Nephron (organoid): ENCODE measurements around the gene ROBO2.

Experiments used
- H3K27ac Mint-ChIP-seq, 3 experiments: 2 replicates each; pipeline ENCODE4 v1.8.0; 2020; ENCODE audit warnings: mixed read lengths in 3 of 3, mild to moderate bottlenecking in 2 of 3, moderate library complexity in 1 of 3
- H3K27me3 Mint-ChIP-seq: 2 replicates; pipeline ENCODE4 v1.8.0; 2021; ENCODE audit warnings: low read depth, mild to moderate bottlenecking, moderate library complexity, mixed read lengths
- H3K36me3 Mint-ChIP-seq: 2 replicates; pipeline ENCODE4 v1.8.0; 2020; ENCODE audit warnings: low read depth, mixed read lengths
- H3K4me1 Mint-ChIP-seq: 2 replicates; pipeline ENCODE4 v1.8.0; 2020; ENCODE audit warnings: mixed read lengths
- H3K4me3 Mint-ChIP-seq, 3 experiments: 2 replicates each; pipeline ENCODE4 v1.8.0; 2020; ENCODE audit warnings: mild to moderate bottlenecking in 3 of 3, mixed read lengths in 3 of 3, moderate library complexity in 2 of 3
- H3K9me3 Mint-ChIP-seq: 2 replicates; pipeline ENCODE4 v1.8.0; 2020; ENCODE audit warnings: mixed read lengths
- CTCF ChIP-seq, 3 experiments: fragments of 200-600 bp; sonication (generic); IDR thresholded peaks; one replicate each; pipeline ENCODE4 v1.5.0; 2021; ENCODE audit warnings: antibody characterized with exemption in 3 of 3; ENCODE audit not compliant: unreplicated experiment in 3 of 3

The ROBO2 gene

DNA sequence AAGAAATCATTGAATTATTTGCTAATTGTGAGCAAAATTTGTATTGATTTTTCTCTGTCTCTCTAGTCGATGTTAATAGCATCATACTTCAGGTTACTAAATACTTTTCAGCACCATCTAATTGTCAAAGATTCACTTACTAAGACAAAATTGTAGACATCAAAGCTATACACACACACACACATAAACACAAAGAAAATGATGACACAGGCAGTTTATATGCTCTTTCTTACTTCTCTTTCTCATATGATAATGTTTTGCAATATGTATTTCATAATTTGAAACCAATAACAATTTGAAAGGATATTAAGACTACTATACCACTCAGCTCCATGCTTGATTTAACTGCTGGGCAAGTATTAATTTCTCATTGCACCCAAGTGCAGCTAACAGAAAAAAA is 406.2 kb downstream of the ROBO2 start:
- Mint-ChIP-seq H3K27me3 (no peaks in the 10 kb centered on the region), H3K9me3 (no peaks in the 10 kb centered on the region), H3K4me3 (no peak overlapping the region), H3K36me3 (no peaks in the 10 kb centered on the region), H3K4me1 (no peaks in the 10 kb centered on the region), H3K27ac (no peak overlapping the region)
- TF ChIP-seq CTCF (IDR thresholded peaks at IDR 0.05; ENCODE audit: unreplicated experiment in 3 of 3): no peak

GRCh38 chr3:77446761-77447160 is 406.9 kb downstream of the ROBO2 start:
- Mint-ChIP-seq H3K27ac (no peak overlapping the region), H3K4me1 (no peaks in the 10 kb centered on the region), H3K9me3 (no peaks in the 10 kb centered on the region), H3K36me3 (no peaks in the 10 kb centered on the region), H3K4me3 (no peak overlapping the region), H3K27me3 (no peaks in the 10 kb centered on the region)
- no peak for TF ChIP-seq CTCF (IDR thresholded peaks at IDR 0.05; ENCODE audit: unreplicated experiment in 3 of 3)

DNA sequence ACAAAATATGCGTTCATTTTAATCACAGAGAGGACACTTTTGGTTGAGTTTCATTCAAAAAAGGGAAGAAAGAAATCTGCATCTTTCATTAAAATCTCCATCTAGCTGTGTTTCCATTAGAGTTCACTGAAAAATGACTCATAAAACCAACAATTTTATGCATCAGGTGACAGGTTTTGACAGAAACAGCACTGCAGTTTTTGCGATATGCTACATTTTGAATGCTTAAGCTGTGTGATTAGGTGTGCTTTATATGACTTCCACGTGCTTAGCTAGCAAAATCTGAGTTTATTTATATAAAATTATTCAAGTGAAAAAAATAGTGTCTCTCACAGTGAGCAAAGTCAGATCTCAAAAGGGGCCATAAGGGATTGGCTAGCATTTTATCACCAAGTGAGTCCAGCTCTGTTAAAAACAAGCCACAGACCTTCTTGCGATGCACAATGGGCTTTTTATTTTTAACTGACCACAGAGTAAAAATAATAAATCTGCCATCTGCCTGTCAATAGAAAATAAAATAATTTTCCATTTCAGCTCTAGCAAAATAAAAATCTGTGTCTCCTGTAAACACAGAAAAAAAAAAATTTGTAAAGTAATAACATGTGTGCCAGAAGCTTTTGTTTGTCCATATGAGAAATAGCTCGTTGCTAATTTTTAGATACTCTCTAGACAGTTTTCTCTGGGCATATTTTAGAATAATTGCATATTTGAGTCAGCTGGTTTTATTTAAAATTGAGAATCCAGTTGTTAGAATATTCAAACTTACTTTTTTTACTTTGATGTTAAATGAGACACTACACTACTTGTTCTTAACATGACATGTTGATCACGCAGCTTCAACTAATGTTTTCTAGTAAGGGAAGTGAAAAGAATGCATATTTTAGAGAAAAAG is 409.8 kb downstream of the ROBO2 start:
- Mint-ChIP-seq H3K4me1 (no peaks in the 10 kb centered on the region), H3K9me3 (no peaks in the 10 kb centered on the region)

GRCh38 chr3:77456431-77456830 is 416.5 kb downstream of the ROBO2 start:
- peaks cover 3% of the 10 kb centered on the region for H3K36me3 Mint-ChIP-seq

More for the DNA sequence above, 409.8 kb downstream of the ROBO2 start:
- Mint-ChIP-seq H3K27ac (peak overlapping the region in 1 of 3 experiments; percentile 50), H3K27me3 (no peaks in the 10 kb centered on the region), H3K36me3 (no peaks in the 10 kb centered on the region), H3K4me3 (no peak overlapping the region)
- TF ChIP-seq CTCF (IDR thresholded peaks at IDR 0.05; ENCODE audit: unreplicated experiment in 3 of 3): no peak

DNA sequence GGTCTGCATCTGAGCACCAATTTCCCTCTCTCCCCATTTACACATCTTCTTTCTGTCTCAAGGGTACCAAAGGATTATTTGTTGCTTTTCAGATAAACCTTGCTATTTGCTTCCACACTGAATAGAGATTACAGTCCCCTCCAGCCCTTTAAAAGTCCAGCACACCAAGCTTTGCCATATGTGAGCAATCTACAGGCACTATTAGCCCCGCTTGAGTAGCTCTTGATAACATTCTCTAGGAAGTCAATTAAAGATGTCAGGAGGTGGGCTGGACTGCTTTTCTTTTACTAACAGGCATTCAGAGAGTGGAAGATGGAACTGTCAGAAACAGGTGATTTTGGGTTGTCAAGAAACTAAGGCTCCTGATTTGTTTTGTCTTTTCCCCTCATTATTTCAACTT is 417.0 kb downstream of the ROBO2 start:
- H3K27ac Mint-ChIP-seq: peak overlapping the region in 1 of 3 experiments; percentile 31
- no peaks in the 10 kb centered on the region for H3K9me3 Mint-ChIP-seq
- no peaks in the 10 kb centered on the region for H3K4me1 Mint-ChIP-seq
- H3K4me3 Mint-ChIP-seq: no peak overlapping the region
- H3K27me3 Mint-ChIP-seq: no peaks in the 10 kb centered on the region
- peaks cover 3% of the 10 kb centered on the region for H3K36me3 Mint-ChIP-seq
- no peak for TF ChIP-seq CTCF (IDR thresholded peaks at IDR 0.05; ENCODE audit: unreplicated experiment in 3 of 3)

More at GRCh38 chr3:77456431-77456830, 416.5 kb downstream of the ROBO2 start:
- no peaks in the 10 kb centered on the region for H3K4me1 Mint-ChIP-seq
- H3K27me3 Mint-ChIP-seq: no peaks in the 10 kb centered on the region
- H3K27ac Mint-ChIP-seq: peak overlapping the region in 1 of 3 experiments; percentile 37
- no peak for TF ChIP-seq CTCF (IDR thresholded peaks at IDR 0.05; ENCODE audit: unreplicated experiment in 3 of 3)
- no peak overlapping the region for H3K4me3 Mint-ChIP-seq
- H3K9me3 Mint-ChIP-seq: no peaks in the 10 kb centered on the region

- TF ChIP-seq CTCF (IDR thresholded peaks at IDR 0.05; ENCODE audit: unreplicated experiment in 3 of 3): no peak
- Mint-ChIP-seq H3K27me3 (no peaks in the 10 kb centered on the region), H3K4me1 (peaks cover 11% of the 10 kb centered on the region), H3K27ac (no peak overlapping the region), H3K36me3 (peaks cover 3% of the 10 kb centered on the region), H3K4me3 (no peak overlapping the region), H3K9me3 (no peaks in the 10 kb centered on the region)
These were observed 420.0 kb downstream of the ROBO2 start for GRCh38 chr3:77459926-77460325.
